Neural cell (in vitro differentiated cells): ENCODE measurements around the gene CACNA1H. TPM values are rescaled to one million over a fixed set of nuclear protein-coding genes. Genes with fewer than 3 reads are reported as not detected.

Experiments
- H2AFZ ChIP-seq: fragments of 200-600, 300-800 bp; sonication (generic), shearing (Covaris generic); 2 replicates; pipeline ENCODE4 v1.6.0; 2014; ENCODE audit warnings: low read depth, mild to moderate bottlenecking, antibody characterized with exemption, low read length, moderate library complexity
- H3F3A ChIP-seq: fragments of 200-600 bp; shearing (Covaris generic); 2 replicates; pipeline ENCODE4 v1.6.1; 2016; ENCODE audit warnings: mild to moderate bottlenecking, moderate library complexity, mixed read lengths, antibody characterized with exemption, low read length; ENCODE audit not compliant: insufficient read depth, poor library complexity, severe bottlenecking
- H3K27ac ChIP-seq: fragments of 200-600, 300-800 bp; sonication (generic), shearing (Covaris generic); 2 replicates; pipeline ENCODE4 v1.5.1; 2014; ENCODE audit warnings: mild to moderate bottlenecking, low read length, moderate library complexity
- H3K27me3 ChIP-seq: fragments of 300-800, 200-600 bp; sonication (generic), shearing (Covaris generic); 2 replicates; pipeline ENCODE4 v1.6.0; 2014; ENCODE audit warnings: mild to moderate bottlenecking, low read depth, low read length, moderate library complexity; ENCODE audit not compliant: insufficient read depth
- H3K36me3 ChIP-seq: fragments of 300-800, 200-600 bp; sonication (generic), shearing (Covaris generic); 2 replicates; pipeline ENCODE4 v1.5.1; 2014; ENCODE audit warnings: mild to moderate bottlenecking, antibody characterized with exemption, low read length, moderate library complexity; ENCODE audit not compliant: insufficient read depth
- H3K4me2 ChIP-seq: fragments of 300-800, 200-600 bp; sonication (generic), shearing (Covaris generic); 2 replicates; pipeline ENCODE4 v1.6.0; 2014; ENCODE audit warnings: mild to moderate bottlenecking, low read length
- H3K4me3 ChIP-seq: fragments of 300-800, 200-600 bp; sonication (generic), shearing (Covaris generic); 2 replicates; pipeline ENCODE4 v1.5.1; 2014; ENCODE audit warnings: mild to moderate bottlenecking, low read length, moderate library complexity
- H3K79me2 ChIP-seq: fragments of 200-600 bp; shearing (Covaris generic); replicated peaks from 2 replicates; pipeline ENCODE4 v1.6.0; 2014; ENCODE audit warnings: mild to moderate bottlenecking, low read length, moderate library complexity; ENCODE audit not compliant: insufficient read depth
- H3K9ac ChIP-seq: fragments of 300-800, 200-600 bp; sonication (generic), shearing (Covaris generic); 2 replicates; pipeline ENCODE4 v1.6.1; 2016; ENCODE audit warnings: mild to moderate bottlenecking, low read length, mixed read lengths
- H3K9me2 ChIP-seq: fragments of 200-600 bp; shearing (Covaris generic); 2 replicates; pipeline ENCODE4 v1.6.1; 2016; ENCODE audit warnings: mild to moderate bottlenecking, low read length, mixed read lengths; ENCODE audit not compliant: insufficient read depth
- H3K9me3 ChIP-seq: fragments of 200-600, 300-800 bp; sonication (generic), shearing (Covaris generic); 2 replicates; pipeline ENCODE4 v1.6.1; 2016; ENCODE audit warnings: mild to moderate bottlenecking, mixed run types, low read length, moderate library complexity, mixed read lengths
- H4K20me1 ChIP-seq: fragments of 200-600 bp; shearing (Covaris generic); 2 replicates; pipeline ENCODE4 v1.6.1; 2016; ENCODE audit warnings: mild to moderate bottlenecking, mixed run types; ENCODE audit not compliant: insufficient read depth
- EP300 ChIP-seq: fragments of 450-650 bp; conservative IDR thresholded peaks from 2 replicates; pipeline ENCODE4 v1.6.1; 2014; ENCODE audit warnings: antibody characterized with exemption, mild to moderate bottlenecking, moderate library complexity; ENCODE audit not compliant: poor library complexity, severe bottlenecking
- EZH2 ChIP-seq: fragments of 200-600, 300-800 bp; shearing (Covaris generic), sonication (generic); IDR thresholded peaks from 2 replicates; pipeline ENCODE4 v1.6.1; 2014; ENCODE audit warnings: antibody characterized with exemption, low read length, borderline replicate concordance, mild to moderate bottlenecking; ENCODE audit not compliant: insufficient read depth, poor library complexity, severe bottlenecking
- MXI1 ChIP-seq: fragments of 450-650 bp; conservative IDR thresholded peaks from 2 replicates; pipeline ENCODE4 v1.6.1; 2014; ENCODE audit warnings: antibody characterized with exemption, mild to moderate bottlenecking; ENCODE audit not compliant: poor library complexity, severe bottlenecking
- POLR2AphosphoS5 ChIP-seq: IDR thresholded peaks from 2 replicates; pipeline ENCODE4 v1.6.1; 2012
- RAD21 ChIP-seq: fragments of 450-650 bp; conservative IDR thresholded peaks from 2 replicates; pipeline ENCODE4 v1.6.1; 2014; ENCODE audit warnings: antibody characterized with exemption, mild to moderate bottlenecking, moderate library complexity
- SMC3 ChIP-seq: fragments of 450-650 bp; conservative IDR thresholded peaks from 2 replicates; pipeline ENCODE4 v1.6.1; 2014; ENCODE audit warnings: antibody characterized with exemption, mild to moderate bottlenecking, moderate library complexity; ENCODE audit not compliant: poor library complexity
- TAF1 ChIP-seq: IDR thresholded peaks from 2 replicates; pipeline ENCODE4 v1.6.1; 2012; ENCODE audit warnings: low read depth
- polyA plus RNA-seq: library from polyadenylated mRNA; depleted of rRNA; stranded (reverse); fragments of >200 nt; gene quantifications from 2 replicates; pipeline ENCODE4 v1.2.3, GENCODE V29; 2014
- TF ChIP-seq, protein P1 (sequence below): fragments of 450-650 bp; IDR thresholded peaks from 2 replicates; pipeline ENCODE4 v1.5.1; 2014; ENCODE audit warnings: antibody characterized with exemption, mild to moderate bottlenecking, moderate library complexity; ENCODE audit not compliant: poor library complexity, severe bottlenecking
- TF ChIP-seq, protein P2 (sequence below): IDR thresholded peaks from 2 replicates; pipeline ENCODE4 v1.6.1; 2012; ENCODE audit warnings: borderline replicate concordance

Gene CACNA1H
- polyA plus RNA-seq, 1 donor from 2014 or later = 27.7 TPM

DNA sequence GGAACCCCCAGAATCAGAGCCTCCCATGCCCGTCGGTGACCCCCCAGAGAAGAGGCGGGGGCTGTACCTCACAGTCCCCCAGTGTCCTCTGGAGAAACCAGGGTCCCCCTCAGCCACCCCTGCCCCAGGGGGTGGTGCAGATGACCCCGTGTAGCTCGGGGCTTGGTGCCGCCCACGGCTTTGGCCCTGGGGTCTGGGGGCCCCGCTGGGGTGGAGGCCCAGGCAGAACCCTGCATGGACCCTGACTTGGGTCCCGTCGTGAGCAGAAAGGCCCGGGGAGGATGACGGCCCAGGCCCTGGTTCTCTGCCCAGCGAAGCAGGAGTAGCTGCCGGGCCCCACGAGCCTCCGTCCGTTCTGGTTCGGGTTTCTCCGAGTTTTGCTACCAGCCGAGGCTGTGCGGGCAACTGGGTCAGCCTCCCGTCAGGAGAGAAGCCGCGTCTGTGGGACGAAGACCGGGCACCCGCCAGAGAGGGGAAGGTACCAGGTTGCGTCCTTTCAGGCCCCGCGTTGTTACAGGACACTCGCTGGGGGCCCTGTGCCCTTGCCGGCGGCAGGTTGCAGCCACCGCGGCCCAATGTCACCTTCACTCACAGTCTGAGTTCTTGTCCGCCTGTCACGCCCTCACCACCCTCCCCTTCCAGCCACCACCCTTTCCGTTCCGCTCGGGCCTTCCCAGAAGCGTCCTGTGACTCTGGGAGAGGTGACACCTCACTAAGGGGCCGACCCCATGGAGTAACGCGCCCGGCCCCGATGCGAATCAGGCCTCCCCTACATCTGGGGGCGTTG, 68.1 kb downstream of the CACNA1H start:
- no peaks in the 10 kb centered on the region for H3K79me2 ChIP-seq
- H3K4me3 ChIP-seq = no peak overlapping the region
- no peaks in the 10 kb centered on the region for H4K20me1 ChIP-seq
- no peaks in the 10 kb centered on the region for H3K27me3 ChIP-seq
- no peaks in the 10 kb centered on the region for H3K9me2 ChIP-seq
- H3K9ac ChIP-seq = no peak overlapping the region
- H3K36me3 ChIP-seq = no peaks in the 10 kb centered on the region
- H2AFZ ChIP-seq = no peak overlapping the region
- no peak overlapping the region for H3K27ac ChIP-seq
- H3F3A ChIP-seq = no peaks in the 10 kb centered on the region
- no peaks in the 10 kb centered on the region for H3K9me3 ChIP-seq
- no peak overlapping the region for H3K4me2 ChIP-seq
- no peak for TF ChIP-seq EP300
- no peak for TF ChIP-seq POLR2AphosphoS5
- TF ChIP-seq, protein P1, sequence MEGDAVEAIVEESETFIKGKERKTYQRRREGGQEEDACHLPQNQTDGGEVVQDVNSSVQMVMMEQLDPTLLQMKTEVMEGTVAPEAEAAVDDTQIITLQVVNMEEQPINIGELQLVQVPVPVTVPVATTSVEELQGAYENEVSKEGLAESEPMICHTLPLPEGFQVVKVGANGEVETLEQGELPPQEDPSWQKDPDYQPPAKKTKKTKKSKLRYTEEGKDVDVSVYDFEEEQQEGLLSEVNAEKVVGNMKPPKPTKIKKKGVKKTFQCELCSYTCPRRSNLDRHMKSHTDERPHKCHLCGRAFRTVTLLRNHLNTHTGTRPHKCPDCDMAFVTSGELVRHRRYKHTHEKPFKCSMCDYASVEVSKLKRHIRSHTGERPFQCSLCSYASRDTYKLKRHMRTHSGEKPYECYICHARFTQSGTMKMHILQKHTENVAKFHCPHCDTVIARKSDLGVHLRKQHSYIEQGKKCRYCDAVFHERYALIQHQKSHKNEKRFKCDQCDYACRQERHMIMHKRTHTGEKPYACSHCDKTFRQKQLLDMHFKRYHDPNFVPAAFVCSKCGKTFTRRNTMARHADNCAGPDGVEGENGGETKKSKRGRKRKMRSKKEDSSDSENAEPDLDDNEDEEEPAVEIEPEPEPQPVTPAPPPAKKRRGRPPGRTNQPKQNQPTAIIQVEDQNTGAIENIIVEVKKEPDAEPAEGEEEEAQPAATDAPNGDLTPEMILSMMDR = no peak
- TF ChIP-seq TAF1 = no peak
- TF ChIP-seq, protein P2, sequence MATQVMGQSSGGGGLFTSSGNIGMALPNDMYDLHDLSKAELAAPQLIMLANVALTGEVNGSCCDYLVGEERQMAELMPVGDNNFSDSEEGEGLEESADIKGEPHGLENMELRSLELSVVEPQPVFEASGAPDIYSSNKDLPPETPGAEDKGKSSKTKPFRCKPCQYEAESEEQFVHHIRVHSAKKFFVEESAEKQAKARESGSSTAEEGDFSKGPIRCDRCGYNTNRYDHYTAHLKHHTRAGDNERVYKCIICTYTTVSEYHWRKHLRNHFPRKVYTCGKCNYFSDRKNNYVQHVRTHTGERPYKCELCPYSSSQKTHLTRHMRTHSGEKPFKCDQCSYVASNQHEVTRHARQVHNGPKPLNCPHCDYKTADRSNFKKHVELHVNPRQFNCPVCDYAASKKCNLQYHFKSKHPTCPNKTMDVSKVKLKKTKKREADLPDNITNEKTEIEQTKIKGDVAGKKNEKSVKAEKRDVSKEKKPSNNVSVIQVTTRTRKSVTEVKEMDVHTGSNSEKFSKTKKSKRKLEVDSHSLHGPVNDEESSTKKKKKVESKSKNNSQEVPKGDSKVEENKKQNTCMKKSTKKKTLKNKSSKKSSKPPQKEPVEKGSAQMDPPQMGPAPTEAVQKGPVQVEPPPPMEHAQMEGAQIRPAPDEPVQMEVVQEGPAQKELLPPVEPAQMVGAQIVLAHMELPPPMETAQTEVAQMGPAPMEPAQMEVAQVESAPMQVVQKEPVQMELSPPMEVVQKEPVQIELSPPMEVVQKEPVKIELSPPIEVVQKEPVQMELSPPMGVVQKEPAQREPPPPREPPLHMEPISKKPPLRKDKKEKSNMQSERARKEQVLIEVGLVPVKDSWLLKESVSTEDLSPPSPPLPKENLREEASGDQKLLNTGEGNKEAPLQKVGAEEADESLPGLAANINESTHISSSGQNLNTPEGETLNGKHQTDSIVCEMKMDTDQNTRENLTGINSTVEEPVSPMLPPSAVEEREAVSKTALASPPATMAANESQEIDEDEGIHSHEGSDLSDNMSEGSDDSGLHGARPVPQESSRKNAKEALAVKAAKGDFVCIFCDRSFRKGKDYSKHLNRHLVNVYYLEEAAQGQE = no peak
- TF ChIP-seq EZH2 = no peak
- TF ChIP-seq RAD21 = no peak
- no peak for TF ChIP-seq MXI1
- TF ChIP-seq SMC3 = no peak

DNA sequence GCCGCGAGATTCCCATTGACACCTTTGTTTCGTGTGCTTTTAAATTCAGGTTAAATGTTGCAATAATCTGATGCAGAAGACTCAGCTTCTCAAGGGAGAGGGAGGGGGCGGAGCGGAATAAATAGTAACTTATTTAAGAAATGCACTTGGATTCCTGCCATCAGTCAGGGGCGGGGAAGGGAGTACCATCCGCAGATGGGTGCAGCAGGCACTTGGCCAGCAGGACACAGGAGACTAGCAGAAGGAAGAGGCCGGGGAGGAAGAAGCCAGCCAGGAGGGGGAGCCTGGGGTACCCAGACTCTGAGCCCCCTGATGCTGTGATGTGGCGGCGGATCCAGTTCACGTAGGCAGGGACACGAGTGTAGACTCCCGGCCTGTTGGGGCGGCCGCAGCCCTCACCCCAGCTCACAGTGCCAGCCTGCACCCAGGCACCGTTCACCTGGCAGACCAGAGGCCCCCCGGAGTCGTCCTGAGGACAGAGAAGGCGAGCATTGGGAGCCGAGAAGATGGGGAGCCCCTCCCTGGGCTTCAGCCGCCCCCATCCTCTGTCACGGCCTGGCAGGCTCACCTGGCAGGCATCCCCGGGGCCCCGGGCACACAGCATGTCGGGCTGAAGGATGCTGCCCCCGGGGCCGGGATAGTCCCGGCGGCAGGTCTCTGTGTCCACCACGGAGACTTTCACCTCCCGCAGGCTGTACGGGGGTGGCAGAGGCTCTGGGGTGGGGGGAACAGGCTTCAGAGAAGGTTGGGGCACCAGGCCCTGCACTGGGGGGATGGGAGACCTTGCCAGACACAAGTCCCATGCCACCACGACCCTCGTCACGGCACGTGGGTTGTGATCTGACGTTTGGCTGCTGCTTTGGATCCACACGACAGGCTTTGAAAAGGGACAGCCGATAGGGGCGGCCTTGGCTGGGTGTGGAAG, 69.0 kb downstream of the CACNA1H start:
- TF ChIP-seq POLR2AphosphoS5 (no peak), EZH2 (no peak), EP300 (no peak), RAD21 (no peak), MXI1 (no peak), TAF1 (no peak), SMC3 (no peak)
- TF ChIP-seq, protein P2 = no peak
- TF ChIP-seq, protein P1 = no peak
- Histone ChIP-seq H4K20me1 (no peaks in the 10 kb centered on the region), H3K9ac (no peak overlapping the region), H3K4me2 (no peak overlapping the region), H3K27me3 (no peaks in the 10 kb centered on the region), H3K9me2 (no peaks in the 10 kb centered on the region), H3K4me3 (no peak overlapping the region), H3K36me3 (no peaks in the 10 kb centered on the region), H2AFZ (no peak overlapping the region), H3K9me3 (no peaks in the 10 kb centered on the region), H3K79me2 (no peaks in the 10 kb centered on the region), H3F3A (no peaks in the 10 kb centered on the region), H3K27ac (no peak overlapping the region)
